HG03064 (cell line): Measurements from ENCODE around the gene EDC4.
"Not testable (repeated sequence)": the region's sequence is repeated elsewhere in the genome, so short reads cannot be mapped to it uniquely, and the experiment has no call there.

Experiments
- ATAC-seq: cut with Tn5 transposase; IDR thresholded peaks from one replicate; pipeline ENCODE4 v1.9.1; 2021; ENCODE audit warnings: low read depth; ENCODE audit not compliant: unreplicated experiment

The EDC4 gene

GRCh38 chr16:67872631-67873434 is at the start of gene EDC4:
TSS of gene EDC4 (plus strand) at chr16:67873052. CDS start at chr16:67873262, 210 bp downstream.
- peak; percentile 58 for ATAC-seq

GRCh38 chr16:67825119-67825518 is 47.7 kb upstream of the EDC4 start:
- ATAC-seq, result no peak

GRCh38 chr16:67825906-67826305 is 46.9 kb upstream of the EDC4 start:
- no peak for ATAC-seq

GRCh38 chr16:67828651-67829050 is 44.2 kb upstream of the EDC4 start:
- no peak for ATAC-seq

- ATAC-seq, result no peak
Measured at GRCh38 chr16:67833030-67833414, 39.8 kb upstream of the EDC4 start.

GRCh38 chr16:67833415-67834241 is 39.2 kb upstream of the EDC4 start:
- peak; percentile 93 for ATAC-seq

GRCh38 chr16:67834242-67834614 is 38.6 kb upstream of the EDC4 start:
- ATAC-seq, result no peak

- ATAC-seq, result not testable (repeated sequence)
Measured at GRCh38 chr16:67837190-67837589, 35.7 kb upstream of the EDC4 start.

GRCh38 chr16:67837811-67838210 is 35.0 kb upstream of the EDC4 start:
- no peak for ATAC-seq

GRCh38 chr16:67841198-67841815 is 31.5 kb upstream of the EDC4 start:
- no peak for ATAC-seq

- ATAC-seq, result peak; percentile 46
Measured at GRCh38 chr16:67841816-67842508, 30.9 kb upstream of the EDC4 start, which contains the start of gene THAP11. TSS of gene THAP11 (plus strand) at chr16:67842320. CDS start at chr16:67842555, 235 bp downstream.

GRCh38 chr16:67842509-67843342 is 30.1 kb upstream of the EDC4 start:
- ATAC-seq, result no peak

- ATAC-seq, result no peak
Measured at GRCh38 chr16:67843343-67843765, 29.5 kb upstream of the EDC4 start.

GRCh38 chr16:67844497-67844896 is 28.4 kb upstream of the EDC4 start:
- no peak for ATAC-seq

GRCh38 chr16:67845291-67846062 is 27.4 kb upstream of the EDC4 start:
- no peak for ATAC-seq

- ATAC-seq, result no peak
Measured at GRCh38 chr16:67846063-67846319, 26.9 kb upstream of the EDC4 start.

- ATAC-seq, result peak; percentile 49
Measured at GRCh38 chr16:67846320-67847063, 26.4 kb upstream of the EDC4 start, which contains the start of gene NUTF2. TSS of gene NUTF2 (plus strand) at chr16:67846933. CDS start at chr16:67865131, 18,198 bp downstream.

- ATAC-seq, result peak; percentile 37
Measured at GRCh38 chr16:67847064-67847861, 25.6 kb upstream of the EDC4 start, which contains the start of gene CENPT. TSS of gene CENPT (minus strand) at chr16:67847693. CDS start at chr16:67833859, 13,834 bp downstream.
